ENCODE results near the gene UBL7. TPM values are rescaled to one million over a fixed set of nuclear protein-coding genes. Genes with fewer than 3 reads are reported as not detected.

Gene UBL7
- total and polyA plus RNA-seq, 2 donors (not counting 1 experiment from before 2014, with no cell fraction given): 44.4 to 73.9 TPM

- CTCF ChIA-PET: interaction anchor here (1.6 kb wide), 1 partner anchor 14 kb away, joined by 4 read pairs; no protein-coding TSS in a partner anchor
- Histone ChIP-seq H3K9me3 (ENCODE audit: control extremely low read depth in 1 of 3, control insufficient read depth in 2 of 3, insufficient read depth in 1 of 3, low read length in 2 of 3) (no peaks in the 10 kb centered on the region), H3K27me3 (replicated peaks in 1 of 4; ENCODE audit: control extremely low read depth in 1 of 4, control insufficient read depth in 3 of 4, insufficient read depth in 4 of 4, low read length in 3 of 4) (no peaks in the 10 kb centered on the region), H3K4me1 (ENCODE audit: control insufficient read depth in 2 of 2, insufficient read depth in 2 of 2, low read length in 2 of 2) (no peaks in the 10 kb centered on the region), H4K20me1 (ENCODE audit: control insufficient read depth, insufficient read depth, low read length, poor library complexity, severe bottlenecking) (no peaks in the 10 kb centered on the region), H2AFZ (ENCODE audit: insufficient read depth, low read depth, low read length, poor library complexity, severe bottlenecking) (no peak overlapping the region), H3K36me3 (replicated peaks in 1 of 2; ENCODE audit: control extremely low read depth in 1 of 2, control insufficient read depth in 1 of 2, extremely low read depth in 1 of 2, insufficient read depth in 2 of 2, low read length in 1 of 2) (no peaks in the 10 kb centered on the region), H3K27ac (ENCODE audit: low read length in 2 of 2) (no peak overlapping the region), H3K4me3 (ENCODE audit: control extremely low read depth in 1 of 5, extremely low read depth in 1 of 5, insufficient read depth in 1 of 5, low read depth in 2 of 5, low read length in 4 of 5) (no peak overlapping the region), H3K4me2 (replicated peaks; ENCODE audit: low read depth, low read length, poor library complexity, severe bottlenecking) (no peak overlapping the region), H3K9ac (ENCODE audit: low read length) (no peak overlapping the region), H3K79me2 (ENCODE audit: control insufficient read depth, insufficient read depth, low read length) (no peaks in the 10 kb centered on the region)
- 100% methylated on average over 2 of the region's 2 CpGs for WGBS (ENCODE audit: insufficient coverage)
- Mint-ChIP-seq H3K4me1 (no peaks in the 10 kb centered on the region), H3K4me3 (no peak overlapping the region), H3K27ac (no peak overlapping the region), H3K9me3 (ENCODE audit: insufficient read depth) (no peaks in the 10 kb centered on the region), H3K27me3 (no peaks in the 10 kb centered on the region)
- intact Hi-C loops (cut with micrococcal nuclease): no loop called here
- ATAC-seq (ENCODE audit: low read depth) (no peak), DNase-seq (no peak)
- POLR2A ChIA-PET: no interaction called here
- TF ChIP-seq EZH2 (IDR thresholded peaks at IDR 0.05; ENCODE audit: borderline replicate concordance, insufficient read depth, low read depth, low read length, poor library complexity, severe bottlenecking) (no peak), CTCF (IDR thresholded peaks at IDR 0.05) (no peak)
Measured at GRCh38 chr15:74499366-74499765, 38.4 kb upstream of the UBL7 start.

GRCh38 chr15:74497584-74497983, 36.6 kb upstream of the UBL7 start:
- no peak for TF ChIP-seq CTCF (IDR thresholded peaks at IDR 0.05)
- TF ChIP-seq EZH2 (IDR thresholded peaks at IDR 0.05; ENCODE audit: borderline replicate concordance, insufficient read depth, low read depth, low read length, poor library complexity, severe bottlenecking): no peak
- H3K27me3 Mint-ChIP-seq: no peaks in the 10 kb centered on the region
- H4K20me1 ChIP-seq (ENCODE audit: control insufficient read depth, insufficient read depth, low read length, poor library complexity, severe bottlenecking): no peaks in the 10 kb centered on the region
- intact Hi-C loops (cut with micrococcal nuclease): no loop called here
- no peaks in the 10 kb centered on the region for H3K4me1 Mint-ChIP-seq
- no peak overlapping the region for H3K4me3 Mint-ChIP-seq
- H3K9me3 ChIP-seq (ENCODE audit: control extremely low read depth in 1 of 3, control insufficient read depth in 2 of 3, insufficient read depth in 1 of 3, low read length in 2 of 3): no peaks in the 10 kb centered on the region
- POLR2A ChIA-PET: no interaction called here
- DNase-seq: no peak
- H3K27ac ChIP-seq (ENCODE audit: low read length in 2 of 2): no peak overlapping the region
- no peaks in the 10 kb centered on the region for H3K27me3 ChIP-seq (replicated peaks in 1 of 4; ENCODE audit: control extremely low read depth in 1 of 4, control insufficient read depth in 3 of 4, insufficient read depth in 4 of 4, low read length in 3 of 4)
- no peaks in the 10 kb centered on the region for H3K79me2 ChIP-seq (ENCODE audit: control insufficient read depth, insufficient read depth, low read length)
- no peak overlapping the region for H3K4me2 ChIP-seq (replicated peaks; ENCODE audit: low read depth, low read length, poor library complexity, severe bottlenecking)
- WGBS (ENCODE audit: insufficient coverage): 100% methylated on average over 1 of the region's 2 CpGs
- no peaks in the 10 kb centered on the region for H3K36me3 ChIP-seq (replicated peaks in 1 of 2; ENCODE audit: control extremely low read depth in 1 of 2, control insufficient read depth in 1 of 2, extremely low read depth in 1 of 2, insufficient read depth in 2 of 2, low read length in 1 of 2)
- CTCF ChIA-PET: no interaction called here
- no peak overlapping the region for H3K27ac Mint-ChIP-seq
- no peak overlapping the region for H3K9ac ChIP-seq (ENCODE audit: low read length)
- ATAC-seq (ENCODE audit: low read depth): no peak
- no peaks in the 10 kb centered on the region for H3K9me3 Mint-ChIP-seq (ENCODE audit: insufficient read depth)
- H3K4me3 ChIP-seq (ENCODE audit: control extremely low read depth in 1 of 5, extremely low read depth in 1 of 5, insufficient read depth in 1 of 5, low read depth in 2 of 5, low read length in 4 of 5): no peak overlapping the region
- H2AFZ ChIP-seq (ENCODE audit: insufficient read depth, low read depth, low read length, poor library complexity, severe bottlenecking): no peak overlapping the region
- no peaks in the 10 kb centered on the region for H3K4me1 ChIP-seq (ENCODE audit: control insufficient read depth in 2 of 2, insufficient read depth in 2 of 2, low read length in 2 of 2)

Measured in B cell (primary cell).